T-helper 2 cell treated with Interferon-gamma antibody and Interleukin-4, amounts not matched to agents 100 ng/mL and 5 ng/mL, for 36 hours (primary cell): ENCODE results near the gene MTUS2. TPM values are rescaled to one million over a fixed set of nuclear protein-coding genes. Genes with fewer than 3 reads are reported as not detected.

Source experiments
- intact Hi-C: fragments of 100-400 bp; cut with micrococcal nuclease; formaldehyde crosslinking; loops from one replicate; pipeline ENCODE4 v1.15.1; 2023
- total RNA-seq: library from RNA; stranded (reverse); gene quantifications from 2 replicates; pipeline ENCODE4 v1.2.3, GENCODE V29; 2022

The MTUS2 gene
- total RNA-seq, 1 donor from 2014 or later = not detected

- intact Hi-C loops = no loop called here
Observed at GRCh38 chr13:29436721-29437280, 616.7 kb downstream of the MTUS2 start.

GRCh38 chr13:29438769-29439168, 618.6 kb downstream of the MTUS2 start:
- intact Hi-C loops = no loop called here

- intact Hi-C loops = no loop called here
Observed at GRCh38 chr13:29439601-29440388, 619.7 kb downstream of the MTUS2 start.

DNA sequence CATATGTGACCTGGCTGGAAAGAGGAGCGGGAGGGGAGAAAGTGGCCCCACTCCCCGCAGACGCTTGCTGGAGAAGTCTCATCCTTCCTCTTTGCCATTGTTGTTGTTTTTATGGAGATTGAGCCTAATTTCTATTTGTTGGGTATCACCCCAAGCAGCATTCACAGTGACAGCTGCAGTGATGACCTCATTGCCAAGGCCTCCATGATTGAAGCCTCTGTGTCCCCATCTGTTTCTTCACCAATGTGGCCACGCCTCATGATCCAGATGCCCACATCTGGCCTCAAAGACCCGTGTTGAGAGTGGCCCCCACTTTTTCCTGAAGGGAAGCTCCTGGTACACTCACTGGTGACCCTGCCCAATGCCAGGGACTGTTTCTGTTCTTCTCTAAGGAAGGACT, 621.2 kb downstream of the MTUS2 start:
- intact Hi-C loops = no loop called here

DNA sequence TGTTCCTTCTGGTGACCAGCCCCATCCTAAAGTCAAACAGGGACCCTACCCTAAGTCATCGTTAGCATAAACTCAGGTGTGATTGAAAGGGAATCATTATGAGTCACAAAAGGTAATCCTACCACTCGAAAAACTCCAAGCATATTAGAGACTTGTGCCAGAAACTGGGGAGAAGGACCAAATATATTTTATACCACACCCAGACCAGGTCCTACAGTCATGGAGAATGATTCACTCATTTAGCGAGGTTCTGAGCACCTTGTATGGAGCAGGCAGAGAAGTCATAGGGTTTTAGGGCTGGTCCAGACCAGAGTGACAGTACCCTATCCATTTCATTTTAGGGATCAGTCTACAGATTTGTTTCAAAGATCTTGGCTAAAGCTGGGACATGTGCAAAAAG, 625.9 kb downstream of the MTUS2 start:
- intact Hi-C loops = no loop called here

DNA sequence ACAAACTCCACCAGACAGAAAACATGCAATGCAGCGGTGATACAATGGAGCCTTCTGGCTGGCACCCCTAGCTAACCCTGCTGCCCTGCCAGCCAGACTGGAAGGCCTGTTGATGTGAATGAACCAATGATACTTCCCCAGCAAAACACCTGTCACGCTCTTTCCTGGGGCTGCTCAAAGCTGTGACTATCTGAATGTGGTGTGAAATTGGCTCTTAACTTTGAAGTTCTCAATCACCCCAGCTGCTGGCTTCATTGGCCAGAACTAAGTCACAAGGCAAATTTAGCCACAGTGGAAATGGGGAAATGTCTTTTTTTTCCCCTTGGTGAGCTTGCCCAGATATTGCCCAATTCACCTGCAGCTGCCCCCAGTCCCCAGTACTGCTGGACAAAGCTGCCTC, 628.0 kb downstream of the MTUS2 start:
- intact Hi-C loops = no loop called here

DNA sequence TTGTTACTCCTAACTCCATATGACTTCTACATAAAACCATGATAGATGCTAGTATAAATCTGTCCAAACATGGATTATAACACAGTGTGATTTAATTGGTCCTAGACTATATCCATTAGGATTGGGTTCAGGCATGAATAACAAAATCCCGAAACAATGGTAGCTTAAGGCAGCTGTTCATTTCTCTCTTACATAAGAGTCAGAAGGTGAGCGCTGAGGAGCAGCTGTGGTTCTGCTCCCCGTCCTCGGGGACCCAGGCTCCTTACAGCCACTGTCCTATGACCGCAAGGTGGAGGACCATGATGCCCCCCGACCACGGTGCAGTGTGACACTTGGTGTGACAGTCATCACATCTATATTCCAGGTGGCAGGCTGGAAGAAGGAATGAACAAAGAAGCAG, 629.6 kb downstream of the MTUS2 start:
- intact Hi-C loops = no loop called here

GRCh38 chr13:29451976-29452375, 631.8 kb downstream of the MTUS2 start:
- intact Hi-C loops = no loop called here

DNA sequence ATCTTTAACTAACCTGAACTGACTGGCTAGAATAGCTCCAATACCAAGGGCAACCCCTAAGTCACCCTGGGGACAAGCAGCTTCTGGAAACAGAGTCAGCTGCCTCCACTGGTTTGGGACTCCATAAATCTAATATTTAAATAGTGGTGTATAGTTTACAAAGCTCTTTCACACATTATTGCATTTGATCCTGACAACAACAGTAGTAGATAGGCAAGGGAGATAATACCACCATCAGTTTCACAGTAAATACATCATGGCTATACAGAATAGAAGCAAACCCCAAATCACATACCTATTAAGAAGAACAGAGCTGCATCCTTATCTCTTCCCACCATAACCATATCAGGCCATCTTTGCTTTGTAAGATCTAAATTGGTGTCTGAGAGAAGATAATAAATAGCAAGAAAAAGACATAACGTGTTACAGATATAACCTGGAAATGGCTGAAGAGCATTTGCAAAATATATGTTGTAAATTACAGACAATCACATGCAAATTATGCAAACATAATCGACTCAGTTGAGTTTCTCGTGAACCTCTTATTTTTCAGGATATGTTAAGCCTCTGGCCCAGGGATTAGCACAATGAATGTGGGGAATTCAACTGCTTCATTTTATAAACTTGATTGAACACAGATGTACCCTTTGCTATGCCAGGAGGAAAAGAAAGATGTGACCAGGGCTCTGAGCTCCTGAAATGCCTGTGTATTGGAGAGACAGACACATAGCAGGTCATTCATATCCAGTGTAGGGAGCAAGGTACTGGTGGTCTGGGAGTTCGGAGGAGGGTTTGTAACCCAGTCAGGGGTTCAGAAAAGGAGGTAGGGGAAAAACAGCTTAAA, 632.9 kb downstream of the MTUS2 start:
- intact Hi-C loops = no loop called here

- intact Hi-C loops = no loop called here
Observed at GRCh38 chr13:29453617-29454011, 633.5 kb downstream of the MTUS2 start.

DNA sequence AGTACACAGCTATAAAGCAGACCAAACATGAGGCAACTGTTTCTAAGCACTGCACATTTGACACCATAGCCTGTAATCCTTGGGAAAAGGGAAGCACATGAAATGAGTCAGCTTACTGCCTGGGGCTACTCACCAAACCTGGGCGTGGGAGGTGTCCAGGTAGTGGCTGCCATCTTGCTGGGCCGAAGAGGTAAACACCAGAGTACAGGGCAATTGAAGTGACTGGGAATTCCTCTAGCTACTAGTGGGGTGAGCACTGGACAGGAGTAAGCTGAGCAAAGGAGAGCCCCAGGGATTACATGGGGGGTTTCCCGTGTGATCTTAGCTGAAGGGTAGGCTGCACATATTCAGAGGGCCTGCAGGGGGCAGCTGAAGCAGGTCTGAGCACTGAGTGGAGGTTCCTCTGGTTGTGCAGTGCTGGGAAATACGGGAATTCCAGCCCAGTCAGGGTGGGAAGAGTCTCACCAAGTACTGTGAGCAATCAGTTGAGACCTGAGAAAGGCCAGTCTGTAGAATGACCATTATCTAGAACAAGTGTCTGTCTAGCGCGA, 634.9 kb downstream of the MTUS2 start:
- intact Hi-C loops = no loop called here

DNA sequence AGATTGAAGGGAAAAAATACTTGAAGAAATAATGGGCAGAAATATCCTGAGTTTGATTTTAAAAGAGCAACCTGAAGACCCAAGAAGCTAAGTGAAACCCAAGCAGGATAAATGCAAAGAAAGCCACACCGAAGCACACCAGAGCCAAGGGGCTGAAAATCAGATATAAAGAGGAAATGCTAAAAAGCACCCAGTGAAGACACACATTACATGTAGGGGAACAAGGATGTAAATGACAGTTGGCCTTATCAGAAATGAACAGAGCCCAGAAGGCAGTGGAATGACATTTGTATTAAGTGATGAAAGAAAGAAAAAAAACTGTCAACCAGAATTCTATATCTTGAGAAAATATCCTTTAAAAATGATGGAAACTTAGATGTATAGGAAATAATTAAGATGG, 636.3 kb downstream of the MTUS2 start:
- intact Hi-C loops = no loop called here

GRCh38 chr13:29457299-29457698, 637.2 kb downstream of the MTUS2 start:
- intact Hi-C loops = no loop called here

DNA sequence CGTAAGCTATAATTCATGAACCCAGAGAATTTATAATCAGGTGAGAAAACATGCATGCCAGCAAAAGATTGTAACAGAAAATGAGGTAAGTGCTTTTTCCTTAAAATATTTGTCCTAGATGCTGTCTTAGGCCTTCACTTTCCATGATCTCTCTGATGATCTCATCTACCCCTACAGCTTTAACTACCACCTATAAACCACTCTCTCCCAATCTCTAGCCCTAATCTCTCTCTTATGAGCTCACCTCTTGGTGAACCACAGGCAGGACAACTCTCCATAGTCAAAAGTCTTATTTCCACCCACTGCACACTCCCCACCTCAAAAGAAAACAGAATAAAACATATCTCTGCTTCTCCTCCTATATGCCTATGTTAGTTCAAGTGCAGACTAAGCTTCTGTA, 638.3 kb downstream of the MTUS2 start:
- intact Hi-C loops = no loop called here

- intact Hi-C loops = no loop called here
Observed at GRCh38 chr13:29459813-29460355, 639.7 kb downstream of the MTUS2 start.

GRCh38 chr13:29464105-29464679, 644.1 kb downstream of the MTUS2 start:
- intact Hi-C loops = no loop called here

GRCh38 chr13:29465741-29466293, 645.7 kb downstream of the MTUS2 start:
- intact Hi-C loops = no loop called here

GRCh38 chr13:29471551-29471950, 651.4 kb downstream of the MTUS2 start:
- intact Hi-C loops = no loop called here

DNA sequence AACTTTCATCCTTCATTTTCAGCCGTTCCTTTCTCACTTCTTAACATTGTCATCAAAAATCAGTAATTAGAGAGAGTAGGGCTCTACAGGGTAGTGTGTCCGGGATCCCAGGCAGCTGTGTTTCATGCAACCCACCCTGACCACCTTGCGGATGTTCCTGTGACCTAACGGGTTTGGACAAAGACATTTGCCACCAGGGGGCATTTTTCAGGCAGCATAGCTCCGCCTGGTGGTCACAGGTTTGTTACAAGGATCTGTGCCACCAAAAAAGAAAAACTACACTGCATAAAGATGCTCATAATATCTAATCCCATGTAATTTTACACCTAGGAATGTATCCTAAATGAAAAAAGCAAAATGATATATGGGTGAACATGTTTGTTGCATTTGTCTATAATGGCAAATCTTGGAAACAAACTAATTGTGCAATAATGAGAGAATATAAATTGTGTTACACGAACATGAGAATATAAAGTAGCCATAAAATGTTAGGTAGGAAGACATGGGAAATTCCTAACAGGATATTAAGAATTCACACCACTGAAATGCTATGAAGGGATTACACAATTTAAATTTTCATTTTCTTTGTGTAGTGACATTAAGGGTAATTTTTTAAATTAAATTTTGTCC, 652.3 kb downstream of the MTUS2 start:
- intact Hi-C loops = no loop called here

DNA sequence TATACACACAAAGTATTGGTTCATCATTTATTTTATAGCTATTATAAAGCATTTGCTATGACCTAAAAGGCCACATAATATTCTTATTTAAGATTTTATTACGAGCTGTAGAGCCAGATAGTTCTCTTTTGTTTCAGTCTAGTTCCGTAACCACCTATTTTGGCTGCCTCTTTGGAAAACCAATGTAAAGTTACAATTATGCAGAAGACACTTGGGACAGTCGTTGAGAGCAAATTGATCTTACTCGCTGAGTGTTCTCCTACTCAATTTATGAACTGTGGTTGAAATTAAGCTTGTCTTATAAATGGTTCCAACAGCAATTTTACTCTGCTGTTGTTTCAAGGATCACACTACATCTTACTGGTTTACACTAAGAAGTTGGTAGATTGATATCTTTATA, 653.0 kb downstream of the MTUS2 start:
- intact Hi-C loops = no loop called here

DNA sequence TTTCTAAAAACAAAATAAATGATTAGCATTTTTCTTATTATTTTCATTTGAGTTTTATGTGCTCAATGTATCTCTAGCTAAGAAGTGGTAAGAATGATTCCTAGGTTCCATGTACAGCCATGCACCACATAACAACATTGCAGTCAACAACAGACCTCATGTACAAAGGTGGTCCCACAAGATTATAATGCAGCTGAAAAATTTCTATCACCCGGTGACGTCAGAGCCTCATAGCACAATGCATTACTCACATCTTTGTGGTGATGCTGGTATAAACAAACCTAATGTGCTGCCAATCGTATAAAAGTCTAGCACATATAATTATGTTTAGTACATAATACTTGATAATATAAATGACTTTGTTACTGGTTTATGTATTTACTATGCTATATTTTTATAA, 654.9 kb downstream of the MTUS2 start:
- intact Hi-C loops = no loop called here
